Measurements from ENCODE around the gene MAP3K20.

The MAP3K20 gene

GRCh38 chr2:173210270-173211196 is 134.9 kb downstream of the MAP3K20 start:
- TF ChIP-seq, protein P1, sequence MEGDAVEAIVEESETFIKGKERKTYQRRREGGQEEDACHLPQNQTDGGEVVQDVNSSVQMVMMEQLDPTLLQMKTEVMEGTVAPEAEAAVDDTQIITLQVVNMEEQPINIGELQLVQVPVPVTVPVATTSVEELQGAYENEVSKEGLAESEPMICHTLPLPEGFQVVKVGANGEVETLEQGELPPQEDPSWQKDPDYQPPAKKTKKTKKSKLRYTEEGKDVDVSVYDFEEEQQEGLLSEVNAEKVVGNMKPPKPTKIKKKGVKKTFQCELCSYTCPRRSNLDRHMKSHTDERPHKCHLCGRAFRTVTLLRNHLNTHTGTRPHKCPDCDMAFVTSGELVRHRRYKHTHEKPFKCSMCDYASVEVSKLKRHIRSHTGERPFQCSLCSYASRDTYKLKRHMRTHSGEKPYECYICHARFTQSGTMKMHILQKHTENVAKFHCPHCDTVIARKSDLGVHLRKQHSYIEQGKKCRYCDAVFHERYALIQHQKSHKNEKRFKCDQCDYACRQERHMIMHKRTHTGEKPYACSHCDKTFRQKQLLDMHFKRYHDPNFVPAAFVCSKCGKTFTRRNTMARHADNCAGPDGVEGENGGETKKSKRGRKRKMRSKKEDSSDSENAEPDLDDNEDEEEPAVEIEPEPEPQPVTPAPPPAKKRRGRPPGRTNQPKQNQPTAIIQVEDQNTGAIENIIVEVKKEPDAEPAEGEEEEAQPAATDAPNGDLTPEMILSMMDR (conservative IDR thresholded peaks at IDR 0.05; ENCODE audit: low read depth, low read length) = peak; percentile 89
- H3K4me3 ChIP-seq (ENCODE audit: low read length) = no peak overlapping the region
- peak; percentile 85 for DNase-seq (ENCODE audit: low read depth)

DNA sequence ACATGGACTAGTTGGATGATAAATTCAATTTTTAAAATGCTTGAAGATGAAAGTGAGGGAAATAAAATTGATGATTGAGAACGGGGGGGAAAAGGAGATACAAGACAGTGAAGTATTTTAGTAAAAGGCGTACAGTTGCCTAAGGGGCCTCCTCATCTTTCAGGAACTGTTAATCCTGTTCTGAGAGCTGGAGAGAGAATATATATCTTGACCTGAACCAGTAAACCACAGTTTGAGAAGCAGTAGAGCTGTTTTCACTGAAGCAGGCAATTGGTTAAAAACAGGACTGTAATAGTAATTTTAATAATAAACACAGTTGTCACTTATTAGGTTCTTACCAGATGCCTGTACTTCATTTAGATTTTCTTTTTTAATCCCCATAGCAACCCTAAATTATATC is 137.5 kb downstream of the MAP3K20 start:
- TF ChIP-seq, protein P1 (conservative IDR thresholded peaks at IDR 0.05; ENCODE audit: low read depth, low read length) = no peak
- H3K4me3 ChIP-seq (ENCODE audit: low read length) = no peak overlapping the region
- DNase-seq (ENCODE audit: low read depth) = no peak

- H3K4me3 ChIP-seq (ENCODE audit: low read length) = no peak overlapping the region
- DNase-seq (ENCODE audit: low read depth) = no peak
- TF ChIP-seq, protein P1 (conservative IDR thresholded peaks at IDR 0.05; ENCODE audit: low read depth, low read length) = no peak
These were observed 138.6 kb downstream of the MAP3K20 start for GRCh38 chr2:173214213-173214612.

- TF ChIP-seq, protein P1 (conservative IDR thresholded peaks at IDR 0.05; ENCODE audit: low read depth, low read length) = no peak
- no peak overlapping the region for H3K4me3 ChIP-seq (ENCODE audit: low read length)
- no peak for DNase-seq (ENCODE audit: low read depth)
These were observed 139.7 kb downstream of the MAP3K20 start for GRCh38 chr2:173215316-173215715.

DNA sequence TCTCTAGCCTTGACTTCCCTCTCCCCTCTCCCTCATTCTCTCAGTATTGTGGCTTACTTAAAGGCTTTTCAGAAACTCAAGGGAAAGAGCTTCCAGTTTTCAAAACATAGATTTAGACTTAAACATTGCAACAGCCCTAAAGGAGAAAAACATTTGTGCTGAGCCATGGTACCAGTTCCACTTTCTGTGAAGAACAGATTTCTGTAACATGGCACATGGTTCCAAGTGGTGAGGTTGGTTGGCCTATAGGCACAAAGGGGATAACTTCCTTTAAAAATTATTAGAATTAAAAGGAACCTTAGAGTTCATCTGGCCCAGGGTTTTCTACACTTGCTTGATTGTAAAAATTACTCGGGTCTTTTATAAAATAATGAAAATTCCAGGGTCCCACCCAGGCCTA is 140.4 kb downstream of the MAP3K20 start:
- TF ChIP-seq, protein P1 (conservative IDR thresholded peaks at IDR 0.05; ENCODE audit: low read depth, low read length) = no peak
- H3K4me3 ChIP-seq (ENCODE audit: low read length) = no peak overlapping the region
- no peak for DNase-seq (ENCODE audit: low read depth)

DNA sequence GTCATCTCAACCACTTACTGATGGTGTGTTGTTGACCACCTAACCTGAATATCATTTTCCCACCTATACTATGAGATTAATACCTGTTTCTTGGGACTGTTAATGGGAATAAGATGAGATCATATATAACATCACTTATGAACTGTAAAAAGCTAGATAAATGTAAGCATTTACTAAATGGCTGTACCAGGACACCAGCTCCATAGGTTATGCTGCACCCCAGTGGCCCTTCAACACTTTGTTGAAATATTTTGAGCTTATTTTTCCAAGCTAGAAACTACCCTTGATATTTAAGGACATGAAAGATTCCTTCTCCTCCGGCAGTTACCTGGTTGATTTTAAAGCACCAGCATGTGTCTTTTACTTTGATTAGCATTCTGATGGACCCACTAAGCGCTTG is 141.0 kb downstream of the MAP3K20 start:
- TF ChIP-seq, protein P1 (conservative IDR thresholded peaks at IDR 0.05; ENCODE audit: low read depth, low read length) = peak; percentile 12
- DNase-seq (ENCODE audit: low read depth) = no peak
- no peak overlapping the region for H3K4me3 ChIP-seq (ENCODE audit: low read length)

All from retinal pigment epithelial cell (primary cell).